ENCODE results near the gene CDK4.

CDK4 gene

GRCh38 chr12:57755454-57756372, 3.6 kb upstream of the CDK4 start:
- peak; percentile 25 to 32 for DNase-seq

- DNase-seq = no peak
These were observed 3.0 kb upstream of the CDK4 start for GRCh38 chr12:57755194-57755453.

- DNase-seq = peak; percentile 88
These were observed 2.5 kb upstream of the CDK4 start, which contains the start of gene MARCHF9 for GRCh38 chr12:57754411-57755193. Gene MARCHF9 (plus strand): TSS chr12:57755103. CDS start chr12:57755529, 426 bp downstream.

- DNase-seq = no peak
These were observed 1.7 kb upstream of the CDK4 start for GRCh38 chr12:57753756-57754337.

DNA sequence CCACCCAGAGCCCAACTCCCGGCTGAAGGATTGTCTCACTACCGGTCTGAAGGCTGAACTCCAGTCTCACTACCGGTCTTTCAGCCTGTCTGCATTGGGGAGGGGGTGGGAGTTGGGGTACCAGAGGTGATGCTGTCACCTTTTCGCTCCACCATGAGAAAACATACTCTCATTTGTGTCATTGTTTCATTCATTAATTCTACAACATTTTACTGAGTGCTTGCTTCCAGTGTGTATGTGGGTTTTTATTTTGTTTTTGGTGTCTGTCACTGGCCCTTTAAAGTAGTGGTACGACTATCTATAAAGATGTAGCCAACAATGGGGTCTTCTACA, 524 bp upstream of the CDK4 start:
- no peak for DNase-seq

DNA sequence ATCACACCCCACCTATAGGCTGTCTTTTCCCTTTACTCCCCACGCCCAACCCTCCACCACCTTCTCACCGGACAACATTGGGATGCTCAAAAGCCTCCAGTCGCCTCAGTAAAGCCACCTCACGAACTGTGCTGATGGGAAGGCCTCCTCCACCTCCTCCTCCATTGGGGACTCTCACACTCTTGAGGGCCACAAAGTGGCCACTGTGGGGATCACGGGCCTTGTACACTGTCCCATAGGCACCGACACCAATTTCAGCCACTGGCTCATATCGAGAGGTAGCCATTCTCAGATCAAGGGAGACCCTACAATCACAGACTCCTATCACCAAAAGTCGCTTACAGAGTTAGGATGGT, 700 bp downstream of the CDK4 start:
- DNase-seq = no peak

GRCh38 chr12:57750561-57751431, 1.3 kb downstream of the CDK4 start:
- DNase-seq = no peak

- no peak for DNase-seq
These were observed 3.0 kb downstream of the CDK4 start for GRCh38 chr12:57749061-57749460.

DNA sequence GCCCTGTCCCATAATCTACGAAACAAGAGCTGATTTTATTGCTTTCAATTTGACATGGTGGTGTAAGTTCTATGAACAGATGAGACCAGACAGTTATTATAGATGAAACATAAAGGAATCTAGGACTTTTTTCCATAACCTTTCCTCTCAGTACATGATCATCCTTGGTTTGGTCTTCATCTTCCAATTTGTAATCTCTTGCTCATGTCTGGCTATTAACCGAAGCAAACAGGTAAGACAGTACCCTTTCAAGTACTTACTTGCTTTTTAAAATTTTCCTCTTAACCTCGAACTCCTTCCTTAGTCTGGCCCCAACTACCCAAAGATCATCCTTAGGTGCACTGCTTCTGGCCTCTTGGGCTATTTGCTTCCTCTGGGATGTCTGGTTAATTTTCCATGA, 6.1 kb downstream of the CDK4 start:
- no peak for DNase-seq

DNA sequence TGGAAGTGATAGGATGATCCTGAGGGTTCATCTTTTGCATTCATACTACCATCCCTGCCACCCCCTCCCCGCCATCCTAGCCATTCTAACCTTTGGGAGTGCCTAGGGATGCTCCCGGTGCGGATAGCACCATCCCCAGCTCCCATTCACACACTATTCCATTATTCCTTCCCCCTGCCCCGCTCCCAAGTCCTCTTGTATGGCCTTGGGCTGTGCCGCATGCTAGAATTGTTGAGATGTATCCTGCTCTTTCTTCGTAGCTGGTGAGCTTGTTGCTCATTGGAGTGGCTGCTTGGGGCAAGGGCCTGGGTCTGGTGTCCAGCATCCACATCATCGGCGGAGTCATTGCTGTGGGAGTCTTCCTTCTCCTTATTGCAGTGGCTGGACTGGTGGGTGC, 6.6 kb downstream of the CDK4 start:
- no peak for DNase-seq

DNA sequence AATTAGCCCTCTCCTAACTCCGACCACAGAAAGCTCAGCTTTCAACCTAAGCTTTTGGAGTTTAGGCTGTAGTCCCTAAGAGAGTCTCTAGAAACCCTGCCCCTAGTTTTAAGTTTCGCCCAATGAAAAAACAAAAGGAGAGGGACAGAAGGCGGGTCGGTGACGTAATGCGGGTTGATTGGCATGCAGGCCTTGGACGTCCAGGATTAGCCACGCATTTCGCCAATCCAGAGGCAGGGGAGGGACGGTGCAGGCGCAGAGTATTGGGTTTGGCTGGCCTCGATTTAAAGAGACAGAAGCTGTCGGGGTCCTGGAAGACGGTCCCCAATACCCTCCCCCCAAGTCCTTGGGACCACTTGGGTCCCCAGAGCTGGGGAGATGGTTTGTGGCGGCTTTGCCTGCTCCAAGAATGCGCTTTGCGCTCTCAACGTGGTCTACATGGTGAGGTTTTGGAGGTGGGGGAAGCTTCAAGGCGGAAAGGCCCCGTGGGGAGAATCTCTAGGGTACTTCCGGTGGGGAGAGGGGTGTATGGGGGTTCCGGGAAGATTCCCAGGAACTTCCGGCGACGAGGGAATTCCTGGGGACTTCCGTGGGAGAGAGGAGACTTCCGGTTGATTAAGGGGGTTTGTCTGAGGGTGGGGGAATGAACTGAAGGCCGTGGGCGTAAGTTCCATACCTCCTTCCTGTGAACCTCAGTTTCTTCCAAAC, 7.2 kb downstream of the CDK4 start, which contains the start of gene TSPAN31:
TSPAN31 (plus strand) TSS at position 263 of the 708 bp plus-strand sequence; CDS start at position 379, 116 bp downstream.
- DNase-seq = peak; percentile 97 to 98

DNA sequence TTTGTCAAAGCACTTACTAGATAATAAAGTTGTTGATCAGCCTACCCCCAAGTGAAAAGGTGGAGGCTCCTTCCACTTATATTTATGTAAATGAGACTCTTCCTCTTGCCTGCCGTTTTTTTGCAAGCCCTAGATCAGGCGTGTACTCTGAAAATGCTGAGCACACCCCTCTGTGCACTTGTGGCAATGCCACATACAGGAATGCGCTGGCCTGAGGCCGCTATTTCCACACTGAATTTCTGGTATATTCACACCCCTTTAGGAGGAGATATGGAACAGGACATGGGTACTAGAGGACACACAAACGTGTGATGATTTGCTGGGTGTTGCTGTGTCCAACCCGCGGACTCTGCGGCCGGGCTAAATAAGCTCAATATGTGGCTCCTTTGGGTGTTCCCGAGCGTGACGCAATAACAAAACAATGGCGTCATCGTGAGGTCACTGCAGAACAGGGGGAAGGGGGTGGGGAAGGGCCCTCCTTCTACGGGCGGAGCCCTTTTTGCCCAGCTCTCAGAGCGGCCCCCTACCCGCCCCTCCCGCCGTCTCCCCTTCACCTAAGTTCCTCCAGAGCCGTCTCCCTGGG, 7.8 kb downstream of the CDK4 start:
- DNase-seq = peak; percentile 79 to 82

- no peak for DNase-seq
These were observed 8.3 kb downstream of the CDK4 start for GRCh38 chr12:57743769-57744168.

GRCh38 chr12:57741844-57742738, 10.0 kb downstream of the CDK4 start:
- no peak for DNase-seq

GRCh38 chr12:57741413-57741789, 10.7 kb downstream of the CDK4 start:
- DNase-seq = no peak

GRCh38 chr12:57740656-57741412, 11.3 kb downstream of the CDK4 start:
- DNase-seq = no peak

GRCh38 chr12:57739914-57740538, 12.1 kb downstream of the CDK4 start:
- no peak for DNase-seq

- no peak for DNase-seq
These were observed 12.7 kb downstream of the CDK4 start for GRCh38 chr12:57739387-57739786.

GRCh38 chr12:57738661-57739237, 13.4 kb downstream of the CDK4 start, which contains the start of gene AGAP2:
Gene AGAP2 (minus strand): TSS chr12:57738742. CDS start chr12:57738246, 496 bp downstream.
- peak; percentile 25 to 47 for DNase-seq

Measured in NCI-H2081 (cell line).